DOHH2 (cell line): ENCODE data around the gene MGAT3.

Experiments
- EZH2phosphoT487 ChIP-seq: fragments of 200-600 bp; sonication (generic); IDR thresholded peaks from 2 replicates; pipeline ENCODE4 v1.6.1; 2017; ENCODE audit warnings: borderline replicate concordance, mild to moderate bottlenecking, antibody characterized with exemption, low read length, moderate library complexity, mixed read lengths
- TF ChIP-seq, protein P1 (sequence below): fragments of 200-600 bp; sonication (generic); IDR thresholded peaks from one replicate; pipeline ENCODE4 v1.5.1; 2014; ENCODE audit warnings: antibody characterized with exemption, mild to moderate bottlenecking, low read depth, low read length; ENCODE audit not compliant: poor library complexity, severe bottlenecking

GRCh38 chr22:39478441-39478850 lies 21.6 kb downstream of the MGAT3 start:
- TF ChIP-seq, protein P1, sequence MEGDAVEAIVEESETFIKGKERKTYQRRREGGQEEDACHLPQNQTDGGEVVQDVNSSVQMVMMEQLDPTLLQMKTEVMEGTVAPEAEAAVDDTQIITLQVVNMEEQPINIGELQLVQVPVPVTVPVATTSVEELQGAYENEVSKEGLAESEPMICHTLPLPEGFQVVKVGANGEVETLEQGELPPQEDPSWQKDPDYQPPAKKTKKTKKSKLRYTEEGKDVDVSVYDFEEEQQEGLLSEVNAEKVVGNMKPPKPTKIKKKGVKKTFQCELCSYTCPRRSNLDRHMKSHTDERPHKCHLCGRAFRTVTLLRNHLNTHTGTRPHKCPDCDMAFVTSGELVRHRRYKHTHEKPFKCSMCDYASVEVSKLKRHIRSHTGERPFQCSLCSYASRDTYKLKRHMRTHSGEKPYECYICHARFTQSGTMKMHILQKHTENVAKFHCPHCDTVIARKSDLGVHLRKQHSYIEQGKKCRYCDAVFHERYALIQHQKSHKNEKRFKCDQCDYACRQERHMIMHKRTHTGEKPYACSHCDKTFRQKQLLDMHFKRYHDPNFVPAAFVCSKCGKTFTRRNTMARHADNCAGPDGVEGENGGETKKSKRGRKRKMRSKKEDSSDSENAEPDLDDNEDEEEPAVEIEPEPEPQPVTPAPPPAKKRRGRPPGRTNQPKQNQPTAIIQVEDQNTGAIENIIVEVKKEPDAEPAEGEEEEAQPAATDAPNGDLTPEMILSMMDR = no peak
- no peak for TF ChIP-seq EZH2phosphoT487
